Effector memory CD8-positive, alpha-beta T cell (primary cell): ENCODE data around the gene ROMO1.
A peak's percentile ranks its signal among the peaks of the same experiment; 100 is the strongest.
"Not testable (repeated sequence)": the region's sequence is repeated elsewhere in the genome, so short reads cannot be mapped to it uniquely, and the experiment has no call there.

ENCODE experiments used
- ATAC-seq: fragments of 150-1000 bp; cut with Tn5 transposase; replicated peaks from 2 replicates; pipeline ENCODE4 v1.10.0; 2021; ENCODE audit warnings: mild to moderate bottlenecking, moderate library complexity
- DNase-seq, 3 experiments: peaks; one replicate each; pipeline ENCODE4 v3.0.0; 2021
- H3K27ac Mint-ChIP-seq, 2 donors: one replicate each; pipeline ENCODE4 v1.8.0; 2022; ENCODE audit warnings: mild to moderate bottlenecking in 2 of 2, mixed read lengths in 2 of 2, moderate library complexity in 2 of 2
- H3K27me3 Mint-ChIP-seq, 2 donors: one replicate each; pipeline ENCODE4 v1.8.0; 2022; ENCODE audit warnings: mixed read lengths in 2 of 2
- H3K36me3 Mint-ChIP-seq: one replicate; pipeline ENCODE4 v1.8.0; 2022; ENCODE audit warnings: mild to moderate bottlenecking, moderate library complexity, mixed read lengths; ENCODE audit not compliant: insufficient read depth
- H3K4me1 Mint-ChIP-seq, 2 donors: one replicate each; pipeline ENCODE4 v1.8.0; 2022; ENCODE audit warnings: low read depth in 2 of 2, mixed read lengths in 2 of 2
- H3K4me3 Mint-ChIP-seq, 2 donors: one replicate each; pipeline ENCODE4 v1.8.0; 2022; ENCODE audit warnings: mild to moderate bottlenecking in 2 of 2, mixed read lengths in 2 of 2, moderate library complexity in 2 of 2
- H3K9me3 Mint-ChIP-seq, 2 donors: one replicate each; pipeline ENCODE4 v1.8.0; 2022; ENCODE audit warnings: mixed read lengths in 2 of 2

The ROMO1 gene

DNA sequence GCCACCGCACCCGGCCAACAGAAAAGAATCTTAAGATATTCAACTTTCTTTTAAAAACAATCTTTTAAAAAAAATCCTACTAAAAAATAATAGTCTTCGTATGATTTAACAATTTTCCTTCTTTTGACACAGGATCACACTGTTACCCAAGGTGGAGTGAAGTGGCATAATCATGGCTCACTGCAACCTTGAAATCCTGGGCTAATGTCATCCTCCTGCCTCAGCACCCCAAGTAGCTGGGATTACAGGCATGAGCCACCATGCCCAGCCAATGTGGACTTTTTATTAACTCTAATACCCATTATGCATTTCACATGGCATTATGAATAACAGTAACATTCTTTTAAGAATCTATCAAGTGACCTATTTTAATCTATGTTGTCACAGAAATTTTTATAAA, 22.0 kb downstream of the ROMO1 start:
- peaks cover 100% of the 10 kb centered on the region for H3K36me3 Mint-ChIP-seq
- peak overlapping the region in 1 of 2 donors; percentile 45 for H3K4me3 Mint-ChIP-seq

DNA sequence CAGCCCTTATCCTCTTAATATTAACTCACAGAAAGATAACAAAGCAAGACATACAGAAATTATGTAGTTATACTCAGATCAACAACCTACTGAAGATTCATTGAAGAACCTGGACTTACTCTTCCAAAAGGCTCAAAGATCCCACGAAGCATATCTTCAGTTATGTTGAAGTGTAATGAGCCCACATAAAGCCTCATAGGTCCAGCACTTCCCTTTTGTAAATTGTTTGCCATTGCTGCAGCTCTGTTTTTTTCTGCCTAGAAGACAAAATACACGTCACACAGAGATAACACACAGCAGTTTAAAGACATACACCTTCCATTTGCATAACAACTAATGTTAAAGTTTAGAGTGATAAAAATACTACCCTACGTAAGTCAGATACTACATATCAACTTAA, 22.4 kb downstream of the ROMO1 start:
- Mint-ChIP-seq H3K4me3 (peak overlapping the region in 1 of 2 donors; percentile 45), H3K4me1 (peaks cover 25 to 48% of the 10 kb centered on the region in 2 donors)

More for the DNA sequence above, 22.0 kb downstream of the ROMO1 start:
- Mint-ChIP-seq H3K9me3 (no peaks in the 10 kb centered on the region), H3K27me3 (no peaks in the 10 kb centered on the region), H3K4me1 (peaks cover 24 to 47% of the 10 kb centered on the region in 2 donors), H3K27ac (peak overlapping the region; percentile 77 to 83)
- ATAC-seq (no peak), DNase-seq (no peak)

DNA sequence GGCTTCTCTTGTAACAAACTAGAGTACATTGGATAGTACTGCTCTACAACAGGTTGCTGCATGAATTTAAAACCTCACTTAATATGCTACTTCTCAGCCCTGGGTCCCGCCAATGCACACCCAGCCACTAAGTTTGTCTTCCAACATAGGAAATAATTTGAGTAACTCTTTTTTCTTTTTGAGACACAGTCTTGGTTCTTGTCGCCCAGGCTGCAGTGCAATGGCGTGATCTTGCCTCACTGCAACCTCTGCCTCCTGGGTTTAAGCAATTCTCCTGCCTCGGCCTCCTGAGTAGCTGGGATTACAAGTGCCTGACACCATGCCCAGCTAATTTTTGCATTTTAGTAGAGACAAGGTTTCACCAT, 24.1 kb downstream of the ROMO1 start:
- Mint-ChIP-seq H3K27ac (peak overlapping the region; percentile 63 to 88), H3K4me1 (peaks cover 23 to 39% of the 10 kb centered on the region in 2 donors), H3K36me3 (peaks cover 100% of the 10 kb centered on the region), H3K4me3 (peak overlapping the region in 1 of 2 donors; percentile 54)
- not testable (repeated sequence) for H3K9me3 Mint-ChIP-seq, H3K27me3 Mint-ChIP-seq, DNase-seq
- peak; percentile 23 for ATAC-seq

More for the DNA sequence above, 22.4 kb downstream of the ROMO1 start:
- DNase-seq: no peak
- peak overlapping the region; percentile 35 to 63 for H3K27ac Mint-ChIP-seq
- H3K36me3 Mint-ChIP-seq: peaks cover 100% of the 10 kb centered on the region
- H3K27me3 Mint-ChIP-seq: no peaks in the 10 kb centered on the region
- no peak for ATAC-seq
- H3K9me3 Mint-ChIP-seq: no peaks in the 10 kb centered on the region

DNA sequence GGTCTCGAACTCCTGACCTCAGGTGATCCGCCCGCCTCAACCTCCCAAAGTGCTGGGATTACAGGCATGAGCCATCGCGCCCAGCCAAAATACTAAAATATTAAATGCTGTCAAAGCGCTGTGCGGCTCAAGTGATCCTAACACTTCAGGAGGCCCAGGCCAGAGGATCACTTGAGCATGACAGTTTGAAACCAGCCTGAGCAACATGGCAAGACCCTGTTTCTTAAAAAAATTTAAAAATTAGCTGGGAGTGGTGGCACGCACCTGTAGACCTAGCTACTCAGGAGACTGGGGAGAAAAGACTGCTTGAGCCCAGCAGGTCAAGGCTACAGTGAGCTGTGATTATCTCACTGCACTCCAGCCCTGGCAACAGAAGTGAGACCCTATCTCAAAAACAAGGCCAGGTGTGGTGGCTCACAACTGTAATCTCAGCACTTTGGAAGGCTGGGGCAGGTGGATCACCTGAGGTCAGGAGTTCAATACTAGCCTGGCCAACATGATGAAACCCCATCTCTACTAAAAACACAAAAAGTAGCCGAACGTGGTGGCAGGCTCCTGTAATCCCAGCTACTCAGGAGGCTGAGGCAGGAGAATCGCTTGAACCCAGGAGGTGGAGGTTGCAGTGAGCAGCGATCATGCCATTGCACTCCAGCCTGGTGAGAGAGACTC, 24.6 kb downstream of the ROMO1 start:
- Mint-ChIP-seq H3K27ac (peak overlapping the region; percentile 46 to 88), H3K4me3 (peak overlapping the region in 1 of 2 donors; percentile 54), H3K36me3 (peaks cover 100% of the 10 kb centered on the region), H3K4me1 (peaks cover 23 to 38% of the 10 kb centered on the region in 2 donors)
- H3K9me3 Mint-ChIP-seq, H3K27me3 Mint-ChIP-seq, DNase-seq, ATAC-seq: not testable (repeated sequence)

DNA sequence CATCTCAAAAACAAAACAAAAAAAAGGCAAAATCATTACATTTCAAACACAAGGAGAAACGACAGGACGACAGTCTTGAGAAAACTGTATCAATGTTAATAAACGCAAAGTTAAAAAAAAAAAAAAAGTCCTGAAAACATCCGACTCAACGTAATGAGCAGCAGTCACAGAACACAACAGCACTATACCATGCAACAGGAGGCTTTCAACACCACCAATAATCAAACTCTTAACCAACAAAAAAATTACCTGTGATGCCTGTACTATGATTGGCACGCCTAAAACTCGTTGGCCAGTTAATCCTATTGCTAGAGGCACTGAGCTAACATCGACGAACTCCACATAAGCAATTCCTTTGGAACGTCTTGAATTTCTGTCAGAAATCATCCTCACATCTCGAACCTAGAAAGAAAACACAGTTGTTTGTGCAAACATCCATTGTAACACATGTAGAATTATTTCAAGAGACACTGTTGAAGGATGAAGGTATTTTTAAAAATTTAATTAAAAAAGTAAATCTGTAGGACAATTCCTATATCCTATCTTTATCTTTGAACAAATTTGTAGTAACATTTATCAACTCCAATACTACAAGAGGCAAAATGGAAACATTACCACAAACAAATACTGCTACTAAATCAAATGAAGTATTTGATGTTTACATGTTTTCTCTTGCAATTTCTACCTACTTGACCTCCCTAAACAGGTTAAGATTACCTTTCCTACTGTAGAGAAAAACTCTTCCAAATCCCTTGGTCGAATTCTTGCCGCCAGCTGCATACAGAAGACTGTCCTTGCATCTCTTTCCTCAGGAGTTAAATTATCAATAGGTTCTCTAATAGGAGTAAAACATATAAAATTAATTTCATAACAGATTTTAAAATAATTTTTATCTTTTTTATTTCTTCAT, 25.4 kb downstream of the ROMO1 start:
- Mint-ChIP-seq H3K27ac (peak overlapping the region; percentile 46 to 69), H3K36me3 (peaks cover 100% of the 10 kb centered on the region), H3K27me3 (no peaks in the 10 kb centered on the region), H3K9me3 (no peaks in the 10 kb centered on the region), H3K4me3 (no peak overlapping the region), H3K4me1 (peaks cover 23 to 39% of the 10 kb centered on the region in 2 donors)
- ATAC-seq: no peak
- DNase-seq: no peak

DNA sequence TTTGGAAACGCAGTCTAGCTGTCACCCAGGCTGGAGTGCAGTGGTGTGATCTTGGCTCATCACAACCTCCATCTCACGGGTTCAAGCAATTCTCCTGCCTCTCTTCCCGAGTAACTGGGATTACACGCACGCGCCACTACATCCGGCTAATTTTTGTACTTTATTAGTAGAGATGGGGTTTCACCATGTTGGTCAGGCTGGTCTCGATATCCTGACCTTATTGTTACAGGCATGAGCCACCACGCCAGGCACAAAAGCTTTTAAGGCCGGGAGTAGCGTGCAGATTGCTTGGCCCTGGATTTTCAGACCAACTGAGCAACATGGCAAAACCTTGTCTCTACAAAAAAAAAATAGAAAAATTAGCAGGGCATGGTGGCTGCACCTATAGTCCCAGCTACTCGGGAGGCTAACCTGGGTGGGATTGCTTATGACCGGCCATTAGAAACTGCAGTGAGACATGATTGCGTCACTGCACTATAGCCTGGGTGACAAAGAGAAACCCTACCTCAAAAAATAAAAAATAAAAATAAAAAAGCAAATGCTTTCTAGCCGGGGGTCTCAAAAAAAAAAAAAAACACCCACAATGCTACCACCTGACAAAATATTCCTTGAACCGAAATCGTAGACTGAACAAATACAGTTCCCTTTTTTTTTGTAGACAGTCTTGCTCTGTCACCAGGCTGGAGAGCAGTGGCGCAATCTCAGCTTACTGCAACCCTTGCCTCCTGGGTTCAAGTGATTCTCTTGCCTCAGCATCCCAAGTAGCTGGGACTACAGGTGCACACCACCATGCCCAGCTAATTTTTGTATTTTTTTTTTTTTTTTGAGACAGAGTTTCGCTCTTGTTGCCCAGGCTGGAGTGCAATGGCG, 27.9 kb downstream of the ROMO1 start:
- peaks cover 100% of the 10 kb centered on the region for H3K36me3 Mint-ChIP-seq
- DNase-seq: no peak
- H3K4me3 Mint-ChIP-seq: no peak overlapping the region
- no peak for ATAC-seq
- no peaks in the 10 kb centered on the region for H3K9me3 Mint-ChIP-seq
- H3K27me3 Mint-ChIP-seq: no peaks in the 10 kb centered on the region
- H3K4me1 Mint-ChIP-seq: peaks cover 25 to 35% of the 10 kb centered on the region in 2 donors
- peak overlapping the region in 1 of 2 donors; percentile 85 for H3K27ac Mint-ChIP-seq

DNA sequence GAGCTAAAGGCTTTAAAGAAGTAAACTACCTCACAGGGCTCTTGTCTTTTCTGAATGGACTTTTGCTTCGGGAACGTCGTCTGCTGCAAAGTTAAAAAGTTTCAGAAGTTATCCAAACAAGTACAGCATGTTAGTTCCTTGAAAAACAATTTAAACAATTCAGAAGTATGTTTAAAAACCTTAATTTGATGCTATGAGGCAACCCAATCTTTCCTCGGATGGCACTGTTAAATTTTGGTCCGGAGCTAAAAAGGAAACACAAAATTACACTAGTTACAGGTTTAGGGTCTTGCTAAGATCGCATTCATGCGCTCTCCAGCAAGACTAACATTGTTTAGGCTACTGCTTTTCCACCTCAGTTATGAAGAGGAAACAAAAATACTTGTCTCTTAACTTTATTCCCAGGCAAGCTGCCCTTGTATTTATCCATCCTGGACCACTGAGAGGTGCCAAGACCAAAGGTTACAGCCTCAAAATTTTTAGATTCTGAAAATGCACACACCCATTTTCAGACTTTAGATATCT, 30.1 kb downstream of the ROMO1 start:
- Mint-ChIP-seq H3K4me1 (peaks cover 34 to 47% of the 10 kb centered on the region in 2 donors), H3K27ac (peak overlapping the region in 1 of 2 donors; percentile 20), H3K36me3 (peaks cover 100% of the 10 kb centered on the region), H3K27me3 (no peaks in the 10 kb centered on the region), H3K4me3 (peak overlapping the region in 1 of 2 donors; percentile 39), H3K9me3 (no peaks in the 10 kb centered on the region)
- ATAC-seq (no peak), DNase-seq (no peak)

DNA sequence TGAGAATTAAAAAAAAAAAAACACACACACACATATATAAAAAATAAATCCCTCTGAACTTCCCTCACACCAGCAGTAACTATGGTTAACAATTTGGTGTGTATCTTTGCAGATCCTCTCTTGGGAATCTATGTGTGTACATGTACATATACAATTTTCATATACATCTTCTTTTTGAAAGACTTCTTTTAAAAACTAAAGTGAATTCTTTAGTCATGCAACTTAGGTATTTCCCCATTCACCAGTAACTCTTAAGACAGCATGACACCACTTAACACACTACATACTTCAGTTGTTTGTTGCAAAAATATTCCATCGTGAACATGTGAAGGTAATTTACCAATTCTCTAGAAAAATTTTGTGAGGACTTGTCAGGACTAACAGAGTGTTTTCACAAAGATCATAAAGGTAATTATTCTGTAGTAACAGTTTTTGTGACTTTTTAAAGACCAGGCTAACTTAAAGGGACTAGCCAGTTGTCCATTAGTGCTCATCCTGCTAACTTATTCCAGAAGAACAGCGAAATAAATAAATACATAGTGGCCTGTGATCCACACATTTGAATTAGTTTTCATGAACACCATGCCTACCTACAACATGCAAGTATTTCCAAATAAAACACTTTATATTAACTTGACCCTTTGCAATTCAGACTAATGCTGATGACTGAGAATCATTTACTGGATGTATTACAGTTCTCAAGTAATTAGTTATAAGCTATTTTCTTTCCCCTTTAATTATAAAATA, 30.8 kb downstream of the ROMO1 start:
- Mint-ChIP-seq H3K36me3 (peaks cover 100% of the 10 kb centered on the region), H3K27ac (peak overlapping the region; percentile 20 to 44)
- ATAC-seq: no peak

DNA sequence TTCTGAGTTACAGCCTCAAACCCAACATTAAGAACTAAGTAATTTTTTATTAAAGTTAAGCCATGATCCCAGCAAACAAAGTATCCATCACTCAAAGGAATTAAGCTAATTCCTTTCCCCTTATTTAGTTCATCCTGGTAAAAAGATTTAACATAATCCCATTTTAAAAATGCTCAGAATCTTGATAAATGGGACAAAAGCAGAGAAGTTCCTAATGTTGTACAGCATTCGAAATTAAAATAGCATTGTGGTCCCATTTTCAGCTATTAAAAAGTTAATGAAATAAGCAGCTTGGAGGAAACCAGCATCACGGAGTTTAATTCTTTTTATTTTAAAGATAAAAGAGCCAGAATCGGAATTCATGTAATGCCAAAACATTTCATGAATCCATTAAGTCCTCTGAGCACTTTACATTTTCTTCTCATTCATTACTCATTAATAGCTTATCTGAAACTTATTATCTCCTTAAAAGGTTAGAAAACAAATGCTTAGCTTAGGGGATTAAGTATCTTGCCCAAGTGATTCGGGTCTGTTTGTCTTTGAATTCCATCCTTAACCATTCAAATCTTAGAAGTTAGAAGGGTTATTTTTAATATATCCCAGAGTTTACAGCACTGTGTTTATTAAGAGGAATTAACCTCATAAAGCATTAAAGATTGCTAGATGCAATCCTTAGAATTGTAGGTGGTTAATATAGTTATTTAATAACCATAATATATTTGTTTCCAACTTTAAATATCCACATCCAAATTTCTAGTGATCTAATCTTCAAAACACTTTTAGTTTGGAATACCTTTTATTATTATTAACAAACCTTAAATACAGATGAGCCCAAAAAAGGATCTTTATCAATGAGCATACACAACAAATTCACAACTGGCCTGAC, 31.6 kb downstream of the ROMO1 start:
- DNase-seq: no peak
- peaks cover 32 to 46% of the 10 kb centered on the region in 2 donors for H3K4me1 Mint-ChIP-seq
- no peaks in the 10 kb centered on the region for H3K9me3 Mint-ChIP-seq
- no peaks in the 10 kb centered on the region for H3K27me3 Mint-ChIP-seq
- H3K27ac Mint-ChIP-seq: peak overlapping the region; percentile 20 to 44
- peak overlapping the region; percentile 39 to 40 for H3K4me3 Mint-ChIP-seq
- ATAC-seq: no peak
- peaks cover 100% of the 10 kb centered on the region for H3K36me3 Mint-ChIP-seq

More for the DNA sequence above, 30.8 kb downstream of the ROMO1 start:
- Mint-ChIP-seq H3K9me3 (no peaks in the 10 kb centered on the region), H3K4me1 (peaks cover 33 to 47% of the 10 kb centered on the region in 2 donors), H3K4me3 (peak overlapping the region; percentile 39 to 40), H3K27me3 (no peaks in the 10 kb centered on the region)
- DNase-seq: no peak

DNA sequence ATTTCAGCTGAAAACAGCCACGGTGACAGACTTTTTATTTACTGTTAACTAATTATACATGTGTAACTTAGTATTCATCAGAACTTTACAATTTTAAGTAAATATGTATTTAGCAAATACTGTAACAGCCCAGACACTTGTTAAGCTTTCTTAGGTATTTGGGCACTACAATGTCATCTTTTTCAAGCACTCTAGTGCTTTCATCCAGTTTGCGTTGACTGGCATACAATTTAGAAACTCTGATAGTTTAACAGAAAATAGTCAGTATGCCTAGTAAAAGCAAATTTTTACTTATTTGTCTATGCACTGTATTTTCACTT, 32.2 kb downstream of the ROMO1 start:
- Mint-ChIP-seq H3K4me3 (peak overlapping the region in 1 of 2 donors; percentile 39), H3K27ac (peak overlapping the region in 1 of 2 donors; percentile 14), H3K36me3 (peaks cover 100% of the 10 kb centered on the region), H3K27me3 (no peaks in the 10 kb centered on the region), H3K4me1 (peaks cover 33 to 52% of the 10 kb centered on the region in 2 donors), H3K9me3 (no peaks in the 10 kb centered on the region)
- ATAC-seq (no peak), DNase-seq (no peak)

DNA sequence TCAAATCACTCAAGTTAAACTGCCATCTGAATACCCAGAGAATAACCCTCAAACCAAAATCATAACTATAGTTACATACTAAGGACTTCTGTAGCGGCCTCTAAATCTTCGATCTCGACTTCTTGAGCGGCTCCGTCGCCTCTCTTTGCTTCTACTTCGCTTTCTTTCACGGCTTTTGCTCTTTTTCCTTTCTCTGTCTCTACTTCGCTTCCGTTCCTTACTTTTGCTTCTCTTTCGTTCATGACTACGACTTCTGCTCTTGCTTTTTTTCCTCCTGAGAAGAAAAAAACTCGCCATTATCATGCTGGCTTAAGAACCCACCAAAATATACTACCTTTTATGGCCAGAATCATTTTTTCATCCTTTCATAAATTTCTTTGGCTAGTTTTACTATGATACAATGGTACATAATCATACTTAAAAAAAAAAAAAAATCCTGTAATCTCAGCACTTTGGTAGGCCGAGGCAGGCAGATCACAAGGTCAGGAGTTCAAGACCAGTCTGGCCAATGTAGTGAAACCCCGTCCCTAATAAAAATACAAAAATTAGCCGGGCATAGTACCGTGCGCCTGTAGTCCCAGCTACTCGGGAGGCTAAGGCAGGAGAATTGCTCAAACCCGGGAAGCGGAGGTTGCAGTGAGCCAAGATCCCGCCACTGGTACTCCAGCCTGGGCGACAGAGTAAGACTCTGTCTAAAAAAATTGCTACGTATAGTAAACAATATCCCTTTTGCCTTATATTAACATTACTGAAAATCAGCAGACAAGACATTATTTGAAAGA, 32.8 kb downstream of the ROMO1 start:
- Mint-ChIP-seq H3K4me3 (peak overlapping the region; percentile 5 to 76), H3K9me3 (no peaks in the 10 kb centered on the region), H3K4me1 (peaks cover 32 to 47% of the 10 kb centered on the region in 2 donors), H3K27me3 (no peaks in the 10 kb centered on the region), H3K36me3 (peaks cover 100% of the 10 kb centered on the region), H3K27ac (peak overlapping the region; percentile 14 to 30)
- ATAC-seq (no peak), DNase-seq (no peak)
